ENCODE data around the gene TAOK3.
"Not testable (repeated sequence)": the region's sequence is repeated elsewhere in the genome, so short reads cannot be mapped to it uniquely, and the experiment has no call there.

TAOK3 gene

DNA sequence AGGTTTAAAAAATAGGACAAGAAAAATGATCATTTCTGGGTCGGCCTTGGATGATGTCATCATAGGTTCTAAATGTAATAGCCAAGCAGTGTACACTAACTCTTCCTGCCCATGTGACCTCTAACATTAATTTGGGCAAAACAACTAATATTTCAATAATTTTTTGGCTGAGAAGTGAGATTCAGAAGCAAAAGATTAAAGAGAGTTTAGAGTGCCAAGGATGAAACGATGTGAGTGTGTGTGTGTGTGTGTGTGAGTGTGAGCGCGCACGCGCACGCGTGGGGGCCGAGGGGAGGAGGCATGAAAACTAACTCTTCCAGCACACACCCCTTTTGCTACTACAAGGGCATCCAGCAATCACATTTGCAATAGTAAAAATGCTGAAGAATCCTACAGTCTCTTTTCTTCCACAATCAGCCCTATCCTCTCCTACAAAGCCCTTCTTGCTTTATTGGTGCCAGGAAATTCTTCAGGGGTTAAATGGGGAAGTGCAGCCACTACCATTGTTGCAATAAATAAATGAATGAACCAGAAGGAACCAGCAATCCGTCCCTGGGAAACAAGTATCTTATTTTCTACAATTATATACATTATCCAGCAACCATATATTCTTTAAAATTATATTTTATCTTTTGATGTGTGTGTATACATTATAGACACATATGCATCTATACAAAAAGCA lies 183.9 kb downstream of the TAOK3 start:
- no peak for DNase-seq

DNA sequence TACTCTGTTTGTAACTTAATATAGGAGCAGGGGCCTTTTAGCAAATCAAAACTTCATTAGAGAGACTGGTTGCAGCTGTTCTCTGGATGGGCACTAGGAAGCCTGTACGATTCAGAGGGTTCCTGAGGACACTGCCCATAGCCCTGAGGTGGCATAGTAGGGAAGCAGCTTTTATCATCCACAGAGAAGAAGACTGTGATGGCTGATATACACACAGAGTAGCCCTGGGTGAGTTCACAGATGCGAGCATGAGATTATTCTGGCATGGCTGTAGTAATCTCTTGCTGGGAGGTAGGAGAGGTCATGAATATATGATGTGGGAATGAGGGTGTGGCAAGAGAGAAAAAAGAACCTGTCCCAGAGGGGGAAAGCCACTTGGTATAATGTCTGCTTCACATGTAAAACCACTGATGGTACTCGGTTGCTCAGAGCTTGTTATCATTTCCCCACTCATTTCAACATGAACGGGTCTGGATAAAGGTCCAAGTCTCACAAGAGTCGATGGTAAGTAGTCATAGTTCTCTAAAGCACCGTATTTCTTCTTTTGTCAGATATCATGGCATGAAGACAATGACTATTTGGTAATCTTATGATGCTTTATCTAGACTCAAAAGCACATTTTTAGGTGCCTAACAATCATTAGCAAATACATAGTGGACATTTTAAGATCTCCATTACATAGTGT lies 184.8 kb downstream of the TAOK3 start:
- DNase-seq: no peak

DNA sequence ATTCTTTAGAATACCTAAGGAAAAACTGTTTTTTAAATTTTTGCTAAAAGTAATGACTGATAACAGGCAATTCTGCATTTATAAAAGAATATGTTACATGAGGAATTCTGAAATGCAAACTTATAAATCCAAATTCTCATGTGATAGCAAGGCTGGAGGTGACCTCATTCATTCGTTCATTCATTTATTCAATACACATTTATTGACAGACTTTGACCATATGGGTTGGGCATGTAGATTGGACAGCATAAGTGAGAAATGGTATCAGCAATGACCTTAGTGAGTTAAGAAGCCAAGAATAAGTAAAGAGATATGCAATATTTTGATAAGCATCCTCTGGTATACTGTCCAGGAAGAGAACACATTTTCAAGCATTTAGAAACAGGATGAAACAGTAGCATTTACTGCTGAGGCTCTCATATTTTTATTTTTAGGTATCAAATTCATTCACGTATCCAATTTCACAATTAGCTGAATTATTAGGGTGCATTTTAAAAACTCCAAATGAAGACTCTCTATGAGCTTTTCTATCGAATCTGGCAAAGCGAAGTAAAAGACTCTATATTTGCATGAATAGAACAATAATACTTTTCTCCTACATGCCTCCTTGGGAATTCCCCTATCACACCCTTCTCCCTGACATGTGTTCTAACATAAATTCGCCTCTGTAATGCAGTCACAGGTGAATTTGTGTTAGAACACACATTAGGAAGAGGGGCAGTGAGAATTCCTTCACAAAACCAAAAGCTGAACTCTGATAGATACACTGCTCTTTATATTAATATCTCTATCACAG lies 186.9 kb downstream of the TAOK3 start:
- DNase-seq: no peak

DNA sequence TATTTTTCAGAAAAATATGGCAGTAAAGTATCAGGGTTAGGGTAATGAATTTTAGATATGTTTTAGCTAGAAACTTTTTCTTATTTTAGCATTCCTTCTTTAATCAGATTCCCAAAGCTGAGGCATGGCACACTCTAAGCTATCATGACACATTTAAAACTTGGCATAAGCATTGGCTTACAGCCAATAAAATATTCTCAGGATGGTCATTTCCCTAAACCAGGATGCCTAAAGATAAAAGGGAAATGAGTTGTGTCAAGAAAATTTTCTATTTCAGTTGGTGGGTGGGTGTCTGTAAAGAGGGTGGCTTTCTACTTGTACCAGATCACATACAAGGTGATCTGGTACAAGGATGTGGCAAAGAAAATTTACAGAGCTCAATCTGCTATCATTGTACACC lies 189.0 kb downstream of the TAOK3 start:
- no peak for DNase-seq

DNA sequence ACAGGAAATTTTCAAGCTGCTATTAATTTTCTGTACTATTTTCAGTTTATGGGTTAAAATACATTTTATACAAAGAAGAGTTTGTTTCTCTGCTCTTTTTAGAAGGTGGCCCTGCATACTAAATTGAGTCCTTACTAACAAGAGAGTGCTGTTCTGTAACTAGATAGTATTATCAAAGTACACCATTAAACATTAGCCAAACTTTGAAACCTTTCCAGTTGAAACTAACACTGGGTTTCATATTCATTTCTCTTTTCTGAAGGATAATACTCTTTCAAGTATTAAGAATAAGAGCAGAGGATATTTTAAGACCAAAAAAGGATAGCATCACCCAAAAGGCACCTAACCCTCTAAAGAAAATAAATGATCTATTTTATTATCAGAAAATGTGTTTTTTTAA lies 189.6 kb downstream of the TAOK3 start:
- no peak for DNase-seq

DNA sequence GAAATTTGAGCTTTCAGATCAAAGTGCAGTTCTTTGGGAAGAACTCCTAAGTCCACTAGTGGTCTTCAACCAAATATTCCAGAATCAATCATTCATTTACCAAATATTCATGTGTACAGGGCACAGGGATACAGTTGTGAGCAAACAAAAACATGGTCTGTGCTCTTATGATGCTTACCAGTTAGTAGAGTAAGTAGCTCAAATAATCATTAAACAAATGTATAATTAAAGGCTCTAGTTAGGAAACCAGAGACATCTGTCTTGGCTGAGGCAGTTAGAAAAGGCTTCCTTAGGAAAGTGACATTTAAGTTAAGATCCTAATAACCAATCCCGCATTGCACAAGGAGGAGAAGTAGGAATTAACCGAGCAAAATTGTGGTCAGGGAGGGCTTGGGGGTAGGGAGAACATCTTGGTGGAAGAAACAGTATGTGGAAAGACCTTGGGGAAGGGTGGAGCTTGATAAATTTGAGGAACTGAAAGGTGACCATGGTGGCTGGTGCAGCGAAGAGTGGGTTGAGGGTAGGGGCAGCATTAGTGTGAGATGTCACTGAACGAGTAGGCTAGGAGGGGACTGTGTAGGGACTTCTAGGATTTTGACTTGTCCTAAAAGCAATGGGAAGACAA lies 196.8 kb downstream of the TAOK3 start:
- no peak for DNase-seq

DNA sequence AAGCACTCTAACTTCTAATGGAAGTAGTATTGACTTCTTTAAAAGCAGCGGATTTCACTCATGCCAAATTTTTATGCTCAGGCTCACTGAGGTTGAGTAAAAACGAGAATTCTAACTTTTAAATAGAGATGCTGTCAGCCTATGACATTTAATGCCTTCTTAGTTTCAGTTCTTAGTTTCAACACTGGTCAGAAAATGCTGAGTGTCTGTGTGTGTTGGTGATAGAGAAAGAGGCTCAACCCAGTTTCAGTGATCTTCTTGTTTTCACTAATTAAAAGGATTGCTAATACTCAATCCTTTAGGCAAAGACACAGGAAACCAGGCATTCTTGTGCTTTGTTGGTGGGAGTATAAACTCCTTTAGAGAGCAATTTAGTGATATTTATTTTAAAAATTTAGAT lies 205.8 kb downstream of the TAOK3 start:
- DNase-seq: no peak

DNA sequence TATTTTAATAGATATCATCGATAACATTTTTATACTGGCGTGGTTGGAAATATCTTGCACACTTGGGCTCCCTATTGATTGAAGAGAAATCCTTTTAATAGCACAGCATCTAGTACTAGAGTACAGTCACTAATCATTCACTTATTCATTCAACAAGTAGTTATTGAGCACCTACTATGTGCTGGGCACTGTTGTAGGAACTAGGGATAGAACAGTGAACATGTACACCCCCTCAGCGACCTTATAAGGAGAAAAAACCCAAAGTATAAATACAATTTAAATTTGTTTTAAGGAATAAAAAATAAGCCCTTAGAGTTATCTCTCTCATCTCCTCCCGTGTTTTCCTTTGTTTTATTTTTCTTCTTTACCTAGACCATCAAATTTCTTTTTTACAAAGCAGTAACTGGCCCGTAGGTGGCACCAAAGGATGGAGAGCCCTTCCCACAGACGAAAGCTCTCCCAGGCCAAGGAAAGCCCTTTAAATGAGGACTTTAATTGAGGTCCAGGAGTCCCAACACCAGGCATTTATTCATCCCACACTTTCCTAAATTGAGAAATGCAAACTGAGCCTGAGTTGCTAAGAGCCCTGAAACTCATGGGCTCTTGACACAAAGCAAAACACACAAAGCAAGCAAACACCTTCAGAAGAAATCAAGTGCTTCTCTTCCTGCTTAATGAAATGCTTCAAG lies 207.8 kb downstream of the TAOK3 start:
- DNase-seq: no peak

DNA sequence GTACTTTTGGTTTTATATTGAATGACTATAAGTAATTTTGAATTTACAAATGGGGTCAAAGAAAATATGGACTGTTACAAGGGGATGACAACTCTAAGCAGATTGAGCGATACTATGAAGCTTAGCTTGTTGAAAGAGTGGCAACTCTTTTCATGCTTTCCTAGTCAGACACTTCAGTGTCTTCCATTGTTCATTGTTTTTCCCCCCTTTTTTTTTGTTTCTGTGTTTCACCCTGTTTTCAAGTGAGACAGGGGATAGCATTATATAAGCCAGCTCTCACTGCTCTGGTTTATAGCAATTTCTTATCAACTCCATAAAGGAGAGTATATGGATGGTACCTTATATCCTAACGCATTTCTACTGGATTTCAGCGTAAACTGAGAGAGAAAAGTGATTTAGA lies 212.2 kb downstream of the TAOK3 start:
- no peak for DNase-seq

DNA sequence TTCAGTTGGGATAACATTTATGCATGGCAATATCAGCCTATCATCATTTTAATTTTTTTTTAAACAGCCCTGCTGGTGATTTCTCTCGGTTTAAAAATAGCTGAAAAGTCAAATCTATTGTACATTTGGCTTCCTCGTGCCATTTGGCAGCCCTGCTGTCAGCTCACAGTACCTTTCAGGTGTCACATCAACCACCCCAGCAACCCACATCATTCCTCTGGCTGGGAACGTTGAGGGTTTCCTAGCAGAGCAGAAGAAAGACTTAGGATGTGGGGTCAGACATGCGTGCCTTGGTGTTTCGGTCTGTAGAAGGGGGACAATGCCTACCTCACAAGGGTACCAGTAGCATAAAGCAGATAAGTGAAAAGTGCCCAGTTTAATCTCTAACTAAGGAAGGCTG lies 221.0 kb downstream of the TAOK3 start:
- no peak for DNase-seq

DNA sequence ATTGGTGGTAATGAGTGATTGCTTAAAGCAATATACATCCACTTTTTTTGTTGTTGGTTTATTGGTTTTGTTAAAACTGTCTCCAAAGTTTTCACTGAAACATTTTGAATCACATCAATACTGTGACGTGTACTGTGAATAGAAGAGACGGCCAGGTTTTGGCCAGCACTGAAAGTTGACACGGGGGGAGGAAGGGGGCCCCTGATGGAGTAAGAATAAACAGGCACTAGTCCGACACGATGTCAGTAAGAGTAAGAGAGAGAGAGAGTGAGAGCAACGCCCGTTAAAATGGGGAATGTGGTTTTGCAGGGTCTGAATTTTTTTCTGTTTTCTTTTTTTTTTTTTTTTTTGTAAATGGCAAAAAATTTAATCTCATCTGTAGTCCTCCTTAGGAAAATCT lies 222.1 kb downstream of the TAOK3 start:
- no peak for DNase-seq

DNA sequence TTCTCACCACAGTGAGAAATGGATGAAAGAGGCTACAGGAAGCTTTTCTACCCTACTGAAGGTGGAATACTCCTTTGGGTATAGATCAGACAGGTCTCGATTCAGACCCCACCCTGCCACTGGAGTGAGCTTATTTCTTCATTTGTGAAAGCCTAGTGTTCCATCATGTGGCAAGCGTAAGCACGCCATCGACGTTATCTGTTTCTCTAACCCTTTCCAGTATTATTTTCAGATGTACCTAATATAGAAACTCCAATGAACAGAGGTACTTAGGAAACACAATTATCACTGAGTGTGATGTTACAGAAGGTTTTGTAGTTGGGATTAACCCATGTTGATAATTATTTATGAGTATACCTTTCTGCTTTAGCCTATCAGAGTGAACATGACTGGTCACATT lies 224.4 kb downstream of the TAOK3 start:
- DNase-seq: no peak

DNA sequence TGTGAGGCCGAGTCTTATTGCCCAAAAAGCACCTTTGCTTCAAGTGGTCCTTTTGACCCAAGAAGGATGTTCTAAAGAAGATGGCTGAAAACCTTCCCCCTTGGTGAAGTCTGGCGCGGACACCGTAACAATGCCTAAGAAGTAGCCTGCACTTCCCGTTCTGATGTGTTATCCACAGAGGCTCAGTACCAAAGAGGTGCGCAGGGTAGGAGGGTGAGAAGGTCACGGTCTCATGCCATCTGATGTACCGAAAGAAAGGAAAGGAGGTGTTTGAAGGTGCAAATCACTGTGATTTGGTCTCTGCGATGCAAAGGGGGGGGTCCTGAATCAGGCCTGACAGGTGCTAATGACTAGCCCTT lies 226.9 kb downstream of the TAOK3 start:
- no peak for DNase-seq

DNA sequence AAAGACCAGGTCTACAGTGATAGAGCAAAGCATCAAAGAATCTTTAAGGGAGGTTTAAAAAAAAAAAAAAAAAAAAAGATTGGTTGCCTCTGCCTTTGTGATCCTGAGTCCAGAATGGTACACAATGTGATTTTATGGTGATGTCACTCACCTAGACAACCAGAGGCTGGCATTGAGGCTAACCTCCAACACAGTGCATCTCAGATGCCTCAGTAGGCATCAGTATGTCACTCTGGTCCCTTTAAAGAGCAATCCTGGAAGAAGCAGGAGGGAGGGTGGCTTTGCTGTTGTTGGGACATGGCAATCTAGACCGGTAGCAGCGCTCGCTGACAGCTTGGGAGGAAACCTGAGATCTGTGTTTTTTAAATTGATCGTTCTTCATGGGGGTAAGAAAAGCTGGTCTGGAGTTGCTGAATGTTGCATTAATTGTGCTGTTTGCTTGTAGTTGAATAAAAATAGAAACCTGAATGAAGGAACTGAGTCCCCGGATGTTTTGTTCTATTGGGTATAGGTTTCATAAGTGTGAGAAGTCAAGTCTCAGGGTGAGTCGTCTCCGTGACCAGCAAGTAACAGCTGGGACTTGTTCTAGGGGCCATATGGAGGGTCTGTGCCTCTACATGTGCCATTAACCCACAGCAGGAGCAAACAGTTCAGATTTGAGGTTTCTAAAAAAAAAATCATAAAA lies 227.5 kb downstream of the TAOK3 start:
- no peak for DNase-seq

DNA sequence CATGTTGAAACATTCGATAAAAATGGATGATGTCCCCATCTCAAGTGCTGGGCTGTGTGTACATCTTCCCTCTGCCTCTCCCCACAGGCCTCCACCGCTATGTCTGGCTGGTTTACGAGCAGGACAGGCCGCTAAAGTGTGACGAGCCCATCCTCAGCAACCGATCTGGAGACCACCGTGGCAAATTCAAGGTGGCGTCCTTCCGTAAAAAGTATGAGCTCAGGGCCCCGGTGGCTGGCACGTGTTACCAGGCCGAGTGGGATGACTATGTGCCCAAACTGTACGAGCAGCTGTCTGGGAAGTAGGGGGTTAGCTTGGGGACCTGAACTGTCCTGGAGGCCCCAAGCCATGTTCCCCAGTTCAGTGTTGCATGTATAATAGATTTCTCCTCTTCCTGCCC lies 228.2 kb downstream of the TAOK3 start:
- no peak for DNase-seq

DNA sequence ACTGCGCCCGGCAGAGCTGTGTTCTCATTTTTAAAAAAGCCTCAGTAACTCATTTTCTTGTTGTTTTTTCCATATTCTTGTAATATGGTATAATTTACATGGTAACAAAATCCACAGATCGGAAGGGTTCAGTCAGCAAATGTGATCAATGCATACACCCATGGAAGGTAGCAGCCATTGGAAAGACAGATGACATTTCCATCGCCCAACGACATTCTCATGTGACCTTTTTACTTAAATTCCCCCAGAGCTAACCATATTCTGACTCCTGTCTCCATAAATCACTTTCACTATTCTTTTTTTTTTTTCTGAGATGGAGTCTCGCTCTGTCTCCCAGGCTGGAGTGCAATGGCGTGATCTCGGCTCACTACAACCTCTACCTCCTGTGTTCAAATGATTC lies 231.9 kb downstream of the TAOK3 start:
- DNase-seq: no peak

DNA sequence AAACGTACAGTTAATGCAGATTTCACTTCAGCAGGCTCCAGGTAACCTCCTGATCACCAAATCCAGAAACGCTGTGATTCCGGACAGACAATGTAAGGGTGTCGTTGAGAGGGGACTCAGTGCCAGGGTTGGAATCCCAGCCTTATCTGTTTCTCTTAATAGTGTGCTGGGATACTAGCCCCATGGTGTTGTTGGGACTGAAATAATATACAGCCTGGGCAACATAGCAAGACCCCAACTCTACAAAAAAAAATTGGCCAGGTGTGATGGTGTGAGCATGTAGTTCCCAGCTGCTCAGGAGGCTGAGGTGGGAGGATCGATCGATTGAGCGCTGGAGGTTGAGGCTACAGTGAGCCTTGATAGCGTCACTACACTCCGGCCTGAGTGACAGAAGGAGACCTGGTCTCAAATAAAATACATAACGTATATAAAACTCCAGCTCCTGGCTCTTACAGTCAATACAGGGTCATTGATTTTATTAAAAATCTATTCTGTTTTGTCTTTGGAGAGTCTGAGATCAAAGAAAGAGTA lies 235.5 kb downstream of the TAOK3 start:
- no peak for DNase-seq

DNA sequence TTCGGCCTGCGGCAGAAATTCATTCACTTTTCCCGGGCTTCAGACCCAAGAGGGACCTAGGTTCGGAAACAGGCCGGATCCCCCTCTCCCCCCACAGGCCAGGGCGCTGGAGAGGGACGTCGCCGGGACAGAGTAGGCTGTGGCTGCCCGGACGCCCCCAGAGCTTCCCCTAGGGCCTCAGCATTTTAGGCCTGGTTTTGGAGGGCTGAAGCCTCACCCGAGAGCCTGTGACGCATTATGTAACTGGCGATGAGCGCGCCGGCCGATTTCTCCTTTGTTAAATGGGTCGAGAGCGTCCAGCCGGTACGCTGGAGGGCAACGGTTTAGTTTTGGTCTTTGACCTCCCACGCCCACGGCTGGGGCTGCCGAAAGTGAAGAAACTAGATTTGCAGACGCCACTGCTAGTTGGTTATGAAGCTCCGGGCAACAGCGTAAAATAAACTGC lies 236.1 kb downstream of the TAOK3 start:
- no peak for DNase-seq

DNA sequence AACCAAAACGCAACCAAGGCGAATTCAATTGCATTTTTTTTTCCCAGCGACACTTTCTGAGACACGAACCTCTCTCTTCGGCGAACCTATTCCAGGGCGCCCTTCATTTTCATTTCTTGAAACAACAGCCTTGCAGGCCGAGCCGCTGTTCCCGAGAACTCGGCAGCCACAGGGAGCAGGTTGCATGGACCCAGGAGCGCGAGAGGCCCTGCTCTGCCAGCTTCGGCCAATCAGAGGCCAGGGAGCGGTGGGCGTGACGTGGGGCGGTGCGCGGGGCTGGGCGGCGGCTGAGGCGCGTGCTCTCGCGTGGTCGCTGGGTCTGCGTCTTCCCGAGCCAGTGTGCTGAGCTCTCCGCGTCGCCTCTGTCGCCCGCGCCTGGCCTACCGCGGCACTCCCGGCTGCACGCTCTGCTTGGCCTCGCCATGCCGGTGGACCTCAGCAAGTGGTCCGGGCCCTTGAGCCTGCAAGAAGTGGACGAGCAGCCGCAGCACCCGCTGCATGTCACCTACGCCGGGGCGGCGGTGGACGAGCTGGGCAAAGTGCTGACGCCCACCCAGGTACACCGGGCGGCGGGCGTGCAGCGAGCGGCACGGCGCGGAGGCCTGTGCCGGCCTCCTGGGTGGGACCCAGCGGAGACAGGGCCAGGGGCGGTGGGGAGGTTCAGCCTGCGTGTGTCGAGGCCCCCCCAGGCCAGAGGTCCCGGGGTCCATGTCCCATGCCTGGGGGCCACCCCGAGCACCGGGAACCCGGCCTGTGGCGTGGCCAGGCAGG lies 236.7 kb downstream of the TAOK3 start, which contains the start of gene PEBP1:
PEBP1 (plus strand) TSS at position 337 of the 771 bp plus-strand sequence; CDS start at position 423, 86 bp downstream.
- peak; percentile 84 for DNase-seq

DNA sequence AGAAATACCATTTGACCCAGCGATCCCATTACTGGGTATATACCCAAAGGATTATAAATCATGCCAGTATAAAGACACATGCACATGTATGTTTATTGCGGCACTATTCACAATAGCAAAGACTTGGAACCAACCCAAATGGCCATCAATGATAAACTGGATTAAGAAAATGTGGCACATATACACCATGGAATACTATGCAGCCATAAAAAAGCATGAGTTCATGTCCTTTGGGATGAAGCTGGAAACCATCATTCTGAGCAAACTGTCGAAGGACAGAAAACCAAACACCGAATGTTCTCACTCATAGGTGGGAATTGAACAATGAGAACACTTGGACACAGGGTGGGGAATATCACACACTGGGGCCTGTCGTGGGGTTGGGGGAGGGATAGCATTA lies 243.3 kb downstream of the TAOK3 start:
- not testable (repeated sequence) for DNase-seq

DNA sequence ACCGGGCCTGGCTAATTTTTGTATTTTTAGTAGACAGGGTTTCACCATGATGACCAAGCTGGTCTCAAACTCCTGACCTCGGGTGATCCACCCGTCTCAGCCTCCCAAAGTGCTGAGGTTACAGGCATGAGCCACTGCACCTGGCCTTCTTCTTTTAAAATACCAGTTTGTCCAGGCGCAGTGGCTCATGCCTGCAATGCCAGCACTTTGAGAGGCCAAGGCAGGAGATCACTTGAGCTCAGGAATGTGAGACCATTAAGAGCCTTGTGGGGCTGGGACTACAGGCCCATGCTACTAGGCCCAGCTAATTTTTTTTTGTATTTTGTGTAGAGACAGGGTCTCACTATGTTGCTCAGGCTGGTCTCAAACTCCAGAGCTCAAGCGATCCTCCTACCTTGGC lies 244.8 kb downstream of the TAOK3 start:
- DNase-seq: no peak
